Epithelial cell of proximal tubule (primary cell): Measurements from ENCODE around the gene MXI1. TPM values are rescaled to one million over a fixed set of nuclear protein-coding genes. Genes with fewer than 3 reads are reported as not detected.
"Not testable (repeated sequence)": the region's sequence is repeated elsewhere in the genome, so short reads cannot be mapped to it uniquely, and the experiment has no call there.

Source experiments
- DNase-seq: peaks from one replicate; pipeline ENCODE4 v3.0.0-alpha.2; 2011; ENCODE audit warnings: low read depth
- H3K4me3 ChIP-seq: 2 replicates; pipeline ENCODE4 v1.5.1; 2011; ENCODE audit warnings: low read depth, mild to moderate bottlenecking, low read length
- CTCF ChIP-seq: conservative IDR thresholded peaks from 2 replicates; pipeline ENCODE4 v1.5.1; 2012; ENCODE audit warnings: low read depth, mild to moderate bottlenecking, low read length
- total RNA-seq: library from RNA; depleted of rRNA; stranded (reverse); fragments of >200 nt; gene quantifications from 2 replicates; pipeline ENCODE4 v1.2.3, GENCODE V29; 2015

The MXI1 gene
- total RNA-seq, 1 donor from 2014 or later = 12.6 TPM

GRCh38 chr10:110327262-110327914 is 120.0 kb downstream of the MXI1 start:
- TF ChIP-seq CTCF = no peak
- H3K4me3 ChIP-seq = no peak overlapping the region
- no peak for DNase-seq

- no peak for TF ChIP-seq CTCF
These were observed 123.3 kb downstream of the MXI1 start for GRCh38 chr10:110330675-110331074.

GRCh38 chr10:110331226-110331795 is 123.9 kb downstream of the MXI1 start:
- not testable (repeated sequence) for H3K4me3 ChIP-seq

More at GRCh38 chr10:110330675-110331074, 123.3 kb downstream of the MXI1 start:
- DNase-seq = no peak
- no peak overlapping the region for H3K4me3 ChIP-seq

GRCh38 chr10:110334061-110334656 is 126.8 kb downstream of the MXI1 start:
- no peak for DNase-seq
- no peak for TF ChIP-seq CTCF
- H3K4me3 ChIP-seq = no peak overlapping the region

More at GRCh38 chr10:110331226-110331795, 123.9 kb downstream of the MXI1 start:
- not testable (repeated sequence) for DNase-seq

- no peak overlapping the region for H3K4me3 ChIP-seq
- TF ChIP-seq CTCF = no peak
- no peak for DNase-seq
These were observed 128.1 kb downstream of the MXI1 start for GRCh38 chr10:110335314-110336064.

- TF ChIP-seq CTCF = no peak
- DNase-seq = peak; percentile 91
- no peak overlapping the region for H3K4me3 ChIP-seq
These were observed 128.8 kb downstream of the MXI1 start for GRCh38 chr10:110336111-110336721.

Other genes with a start within 250 kb of the MXI1 start
- gene ADD3, start 199.6 kb upstream of the MXI1 start, total RNA-seq = 30.0 and 43.8 TPM in 2 replicates
- 4.1 and 5.9 TPM in 2 replicates for gene SMNDC1, start 97.3 kb downstream of the MXI1 start, total RNA-seq